Measurements from ENCODE around the gene MBNL1. TPM values are rescaled to one million over a fixed set of nuclear protein-coding genes. Genes with fewer than 3 reads are reported as not detected.

The MBNL1 gene
- total and polyA plus RNA-seq, 4 donors: 25.8 to 121 (median 71.9) TPM

DNA sequence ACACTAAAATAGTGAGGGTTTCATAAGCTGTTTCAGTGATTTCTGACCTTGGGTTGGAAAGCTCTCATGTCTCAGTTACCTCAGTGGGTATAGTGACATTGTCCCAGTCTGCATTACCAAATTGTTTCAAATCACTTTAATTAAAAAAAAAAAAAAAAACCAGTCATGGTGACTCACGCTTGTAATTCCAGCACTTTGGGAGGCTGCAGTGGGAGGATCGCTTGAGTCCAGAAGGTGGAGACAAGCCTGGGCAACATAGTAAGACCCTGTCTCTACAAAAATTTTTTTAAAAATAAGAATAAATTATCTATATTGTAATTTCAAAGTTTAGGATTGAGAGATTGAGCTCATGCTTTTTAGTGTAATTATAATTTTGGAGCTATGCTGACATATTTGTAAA, 78.0 kb downstream of the MBNL1 start:
- Histone ChIP-seq H3K36me3 (ENCODE audit: control insufficient read depth, insufficient read depth, low read length) (no peaks in the 10 kb centered on the region), H3K27me3 (ENCODE audit: control insufficient read depth, insufficient read depth, low read length) (no peaks in the 10 kb centered on the region), H3K4me3 (ENCODE audit: low read depth, low read length) (no peak overlapping the region), H3K4me1 (ENCODE audit: control insufficient read depth, insufficient read depth, low read length) (no peaks in the 10 kb centered on the region), H3K27ac (ENCODE audit: low read depth, low read length) (no peak overlapping the region), H3K9me3 (ENCODE audit: control insufficient read depth, insufficient read depth, low read length) (no peaks in the 10 kb centered on the region)
- WGBS (ENCODE audit: insufficient coverage): no CpG with 5 or more reads among the region's 2 CpGs
- no peak for DNase-seq (ENCODE audit: low read depth in 4 of 6, low spot score in 6 of 6)

DNA sequence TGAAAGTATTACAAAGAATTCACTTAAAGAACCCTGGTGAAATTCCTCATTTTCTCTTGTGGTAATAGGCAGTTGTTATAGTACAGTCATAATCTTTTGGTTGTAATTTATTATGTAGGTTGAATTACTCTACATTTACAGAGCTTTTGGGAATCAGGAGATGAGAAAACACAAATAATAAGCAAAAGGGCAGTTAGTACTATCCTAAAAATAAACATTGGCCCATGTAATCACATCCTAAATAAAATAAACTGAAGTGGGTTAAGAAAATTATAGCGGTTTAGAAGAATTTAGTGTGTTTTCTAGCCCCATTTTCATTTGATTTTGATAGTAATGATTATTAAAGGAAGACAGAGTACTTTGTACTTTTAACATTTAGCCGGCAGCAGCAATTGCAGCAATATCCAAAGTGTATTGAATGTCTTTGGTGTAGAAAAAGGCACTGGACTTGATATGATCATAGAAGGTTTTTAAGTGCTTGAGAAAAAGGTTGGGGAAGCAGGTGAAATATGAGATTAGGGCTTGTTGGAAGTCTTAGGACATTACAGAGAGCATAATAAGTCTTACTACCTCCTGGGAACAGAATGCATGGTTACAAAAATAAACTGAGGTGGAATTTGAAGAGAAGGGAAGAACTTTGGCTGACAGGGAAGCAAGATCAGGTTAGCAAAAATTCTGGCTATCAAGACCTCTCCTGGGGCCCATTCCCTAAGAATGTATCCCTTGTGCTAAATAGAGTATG, 79.9 kb downstream of the MBNL1 start:
- H3K27me3 ChIP-seq (ENCODE audit: control insufficient read depth, insufficient read depth, low read length): no peaks in the 10 kb centered on the region
- no peaks in the 10 kb centered on the region for H3K9me3 ChIP-seq (ENCODE audit: control insufficient read depth, insufficient read depth, low read length)
- no peak overlapping the region for H3K27ac ChIP-seq (ENCODE audit: low read depth, low read length)
- DNase-seq (ENCODE audit: low read depth in 4 of 6, low spot score in 6 of 6): no peak
- H3K4me1 ChIP-seq (ENCODE audit: control insufficient read depth, insufficient read depth, low read length): no peaks in the 10 kb centered on the region
- H3K36me3 ChIP-seq (ENCODE audit: control insufficient read depth, insufficient read depth, low read length): no peaks in the 10 kb centered on the region
- WGBS (ENCODE audit: insufficient coverage): 90% methylated on average over 1 of the region's 2 CpGs
- H3K4me3 ChIP-seq (ENCODE audit: low read depth, low read length): no peak overlapping the region

DNA sequence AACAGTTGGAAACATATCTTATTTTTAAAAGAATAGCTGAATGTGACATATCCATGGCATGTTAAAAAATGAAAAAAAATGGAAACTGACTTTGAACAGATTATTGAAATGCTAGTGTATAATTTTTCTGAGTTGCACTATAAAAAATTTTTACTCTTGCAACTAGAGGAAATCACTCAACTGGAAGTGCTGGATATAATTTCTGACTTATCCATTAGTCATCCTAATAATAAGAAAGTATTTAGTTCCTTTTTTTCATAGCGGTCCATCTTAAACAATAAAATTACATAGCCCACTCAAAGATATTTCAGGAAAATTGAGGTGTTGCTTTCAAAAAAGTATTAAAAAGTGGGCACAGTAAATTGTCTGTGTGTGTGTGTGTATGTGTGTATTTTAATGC, 80.7 kb downstream of the MBNL1 start:
- no peak for DNase-seq (ENCODE audit: low read depth in 4 of 6, low spot score in 6 of 6)
- Histone ChIP-seq H3K4me3 (ENCODE audit: low read depth, low read length) (no peak overlapping the region), H3K27me3 (ENCODE audit: control insufficient read depth, insufficient read depth, low read length) (no peaks in the 10 kb centered on the region), H3K27ac (ENCODE audit: low read depth, low read length) (no peak overlapping the region), H3K4me1 (ENCODE audit: control insufficient read depth, insufficient read depth, low read length) (no peaks in the 10 kb centered on the region), H3K9me3 (ENCODE audit: control insufficient read depth, insufficient read depth, low read length) (no peaks in the 10 kb centered on the region), H3K36me3 (ENCODE audit: control insufficient read depth, insufficient read depth, low read length) (no peaks in the 10 kb centered on the region)
- WGBS (ENCODE audit: insufficient coverage): no CpG with 5 or more reads among the region's 1 CpG

DNA sequence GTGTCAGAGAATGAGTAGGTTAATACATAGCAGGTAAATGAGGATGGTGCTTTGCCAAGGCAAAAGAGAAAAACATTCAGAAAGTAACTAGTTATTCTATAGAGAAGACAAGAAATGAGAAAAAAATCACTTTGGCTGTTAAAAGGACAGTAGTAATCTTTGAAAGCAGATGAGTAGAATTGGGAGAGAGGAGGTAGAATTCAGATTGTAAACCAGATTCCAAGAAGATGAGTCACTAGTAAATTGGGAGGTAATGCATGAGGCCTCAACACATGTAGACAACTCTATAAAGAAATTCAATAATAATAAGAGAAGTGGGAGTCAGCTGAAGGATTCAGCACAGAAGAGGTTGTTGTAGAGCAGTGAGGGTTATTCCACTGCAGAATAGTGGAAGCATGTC, 81.4 kb downstream of the MBNL1 start:
- no peaks in the 10 kb centered on the region for H3K36me3 ChIP-seq (ENCODE audit: control insufficient read depth, insufficient read depth, low read length)
- DNase-seq (ENCODE audit: low read depth in 4 of 6, low spot score in 6 of 6): no peak
- H3K4me1 ChIP-seq (ENCODE audit: control insufficient read depth, insufficient read depth, low read length): no peaks in the 10 kb centered on the region
- H3K27ac ChIP-seq (ENCODE audit: low read depth, low read length): no peak overlapping the region
- H3K27me3 ChIP-seq (ENCODE audit: control insufficient read depth, insufficient read depth, low read length): no peaks in the 10 kb centered on the region
- no peaks in the 10 kb centered on the region for H3K9me3 ChIP-seq (ENCODE audit: control insufficient read depth, insufficient read depth, low read length)
- no peak overlapping the region for H3K4me3 ChIP-seq (ENCODE audit: low read depth, low read length)

DNA sequence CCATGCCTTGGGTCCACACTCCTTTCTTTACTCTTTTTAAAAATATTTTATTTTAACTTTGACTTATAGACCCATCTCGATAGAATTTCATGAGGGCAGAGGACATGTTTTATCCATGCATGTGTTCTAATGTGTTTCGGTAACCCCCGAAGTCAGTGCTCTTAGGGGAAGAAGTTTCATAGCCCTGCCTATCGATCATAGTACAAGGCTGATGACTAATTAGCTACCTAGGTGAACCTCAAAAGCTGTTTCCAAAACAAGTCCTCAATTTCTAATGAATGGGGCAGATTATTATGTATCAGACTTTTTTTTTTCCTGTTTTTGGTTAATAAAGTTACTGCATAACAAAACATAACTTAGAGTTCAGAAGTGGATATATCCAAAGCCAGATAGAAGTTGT, 82.0 kb downstream of the MBNL1 start:
- no peak for DNase-seq (ENCODE audit: low read depth in 4 of 6, low spot score in 6 of 6)
- Histone ChIP-seq H3K36me3 (ENCODE audit: control insufficient read depth, insufficient read depth, low read length) (no peaks in the 10 kb centered on the region), H3K4me3 (ENCODE audit: low read depth, low read length) (no peak overlapping the region), H3K27ac (ENCODE audit: low read depth, low read length) (no peak overlapping the region), H3K4me1 (ENCODE audit: control insufficient read depth, insufficient read depth, low read length) (no peaks in the 10 kb centered on the region), H3K9me3 (ENCODE audit: control insufficient read depth, insufficient read depth, low read length) (no peaks in the 10 kb centered on the region), H3K27me3 (ENCODE audit: control insufficient read depth, insufficient read depth, low read length) (no peaks in the 10 kb centered on the region)
- 100% methylated on average over 2 of the region's 4 CpGs for WGBS (ENCODE audit: insufficient coverage)

DNA sequence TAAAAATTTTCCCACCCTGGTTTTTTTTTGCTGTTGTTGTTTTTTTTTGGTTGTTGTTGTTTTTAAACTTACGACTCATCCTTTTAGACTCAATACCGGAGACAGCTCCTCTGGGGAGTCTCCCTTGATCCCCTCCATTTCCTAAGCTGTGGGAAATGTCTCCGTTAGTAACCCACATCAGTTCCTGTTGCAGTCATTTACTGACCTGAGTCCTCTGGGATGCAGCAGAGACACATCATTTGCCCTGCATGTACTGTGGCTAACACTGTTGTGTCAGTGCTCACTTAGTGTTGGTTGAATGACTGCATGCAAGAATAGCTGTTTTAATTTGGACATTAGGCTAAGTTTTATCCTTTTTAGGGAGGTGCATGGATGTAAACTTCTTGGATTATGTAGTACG, 83.8 kb downstream of the MBNL1 start:
- Histone ChIP-seq H3K36me3 (ENCODE audit: control insufficient read depth, insufficient read depth, low read length) (no peaks in the 10 kb centered on the region), H3K4me3 (ENCODE audit: low read depth, low read length) (no peak overlapping the region), H3K27ac (ENCODE audit: low read depth, low read length) (no peak overlapping the region), H3K27me3 (ENCODE audit: control insufficient read depth, insufficient read depth, low read length) (no peaks in the 10 kb centered on the region), H3K9me3 (ENCODE audit: control insufficient read depth, insufficient read depth, low read length) (no peaks in the 10 kb centered on the region), H3K4me1 (ENCODE audit: control insufficient read depth, insufficient read depth, low read length) (no peaks in the 10 kb centered on the region)
- no peak for DNase-seq (ENCODE audit: low read depth in 4 of 6, low spot score in 6 of 6)
- 80% methylated on average over 1 of the region's 4 CpGs for WGBS (ENCODE audit: insufficient coverage)

DNA sequence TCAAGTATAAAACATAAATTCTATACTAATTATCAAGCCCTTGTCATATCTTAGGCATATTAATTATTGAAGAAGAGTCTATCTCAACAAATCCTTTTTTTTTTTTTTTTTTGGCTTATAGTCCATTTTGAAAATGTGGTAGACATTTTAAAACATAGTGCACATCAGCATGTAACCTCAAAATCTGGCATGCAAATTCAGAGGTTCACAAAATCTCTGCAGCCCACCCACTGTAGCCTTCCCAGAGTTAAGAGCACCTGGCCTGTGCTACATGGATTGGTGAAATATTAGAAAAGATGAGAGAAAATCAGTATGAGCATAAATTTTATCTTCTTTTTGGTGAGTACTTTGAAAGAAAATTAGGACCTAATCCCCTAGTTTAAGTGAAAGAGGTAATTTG, 84.8 kb downstream of the MBNL1 start:
- no peaks in the 10 kb centered on the region for H3K36me3 ChIP-seq (ENCODE audit: control insufficient read depth, insufficient read depth, low read length)
- H3K27me3 ChIP-seq (ENCODE audit: control insufficient read depth, insufficient read depth, low read length): no peaks in the 10 kb centered on the region
- DNase-seq (ENCODE audit: low read depth in 4 of 6, low spot score in 6 of 6): no peak
- no peaks in the 10 kb centered on the region for H3K9me3 ChIP-seq (ENCODE audit: control insufficient read depth, insufficient read depth, low read length)
- H3K4me3 ChIP-seq (ENCODE audit: low read depth, low read length): no peak overlapping the region
- no peak overlapping the region for H3K27ac ChIP-seq (ENCODE audit: low read depth, low read length)
- no peaks in the 10 kb centered on the region for H3K4me1 ChIP-seq (ENCODE audit: control insufficient read depth, insufficient read depth, low read length)

DNA sequence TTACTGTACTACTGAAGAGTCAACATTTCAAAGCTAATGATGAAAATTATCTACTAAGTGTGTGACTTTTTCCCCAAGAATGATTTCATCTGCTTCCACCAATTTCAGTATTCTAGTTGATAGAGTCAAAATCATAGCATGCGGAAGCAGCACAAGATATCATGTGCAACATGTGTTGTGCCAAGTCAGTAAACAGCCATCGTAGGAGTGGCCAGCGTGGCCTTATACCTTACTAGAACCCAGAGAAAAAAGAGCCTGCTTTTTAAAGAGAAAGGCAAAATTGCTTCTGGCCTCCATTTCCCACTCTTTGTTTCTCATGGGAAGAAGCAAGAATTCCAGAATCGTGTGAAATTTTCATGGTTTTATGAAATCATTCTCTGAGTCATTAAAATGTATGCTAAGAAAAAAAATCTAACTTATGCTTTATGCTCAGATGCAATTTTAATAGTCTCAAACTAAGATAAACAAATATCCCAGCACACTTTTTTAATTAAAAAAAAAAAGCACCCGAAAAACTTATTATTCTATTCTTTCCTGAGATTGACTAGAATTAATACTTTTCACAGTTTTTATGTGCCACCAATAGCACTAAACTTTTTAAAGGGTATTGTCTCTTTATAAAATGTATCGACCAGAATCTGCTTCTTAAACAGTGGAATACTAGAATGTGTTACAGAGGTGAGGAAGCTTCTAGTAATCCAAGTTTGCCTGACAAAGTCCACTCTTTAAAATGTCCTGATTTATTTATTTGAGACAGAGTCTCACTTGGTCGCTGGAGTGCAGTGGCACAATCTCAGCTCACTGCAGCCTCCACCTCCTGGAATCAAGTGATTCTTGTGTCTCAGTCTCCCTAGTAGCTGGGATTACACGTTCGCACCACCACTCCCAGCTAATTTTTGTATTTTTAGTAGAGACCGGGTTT, 87.3 kb downstream of the MBNL1 start:
- no peaks in the 10 kb centered on the region for H3K4me1 ChIP-seq (ENCODE audit: control insufficient read depth, insufficient read depth, low read length)
- H3K36me3 ChIP-seq (ENCODE audit: control insufficient read depth, insufficient read depth, low read length): no peaks in the 10 kb centered on the region
- no peak overlapping the region for H3K27ac ChIP-seq (ENCODE audit: low read depth, low read length)
- H3K27me3 ChIP-seq (ENCODE audit: control insufficient read depth, insufficient read depth, low read length): no peaks in the 10 kb centered on the region
- no peak for DNase-seq (ENCODE audit: low read depth in 4 of 6, low spot score in 6 of 6)
- H3K9me3 ChIP-seq (ENCODE audit: control insufficient read depth, insufficient read depth, low read length): no peaks in the 10 kb centered on the region
- WGBS (ENCODE audit: insufficient coverage): 93% methylated on average over 4 of the region's 10 CpGs
- no peak overlapping the region for H3K4me3 ChIP-seq (ENCODE audit: low read depth, low read length)

DNA sequence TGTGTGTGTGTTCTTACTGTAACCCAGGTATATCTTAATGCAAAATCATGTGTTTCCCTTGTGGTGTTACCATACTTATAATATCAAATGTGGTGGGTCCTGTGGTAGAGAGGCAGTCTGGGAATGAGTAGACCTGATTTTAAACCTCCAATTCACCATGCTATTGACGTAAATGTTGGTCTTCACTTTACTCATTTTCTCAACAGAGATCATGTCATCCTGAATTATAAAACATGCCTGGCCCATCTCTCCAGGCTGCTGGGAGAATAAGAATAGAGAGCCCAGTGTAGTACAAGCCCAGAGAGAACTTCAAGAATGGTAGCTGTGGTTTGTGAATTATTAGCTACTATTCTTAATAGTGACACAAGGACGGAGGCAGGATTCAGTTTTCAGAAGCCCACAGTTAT, 88.1 kb downstream of the MBNL1 start:
- Histone ChIP-seq H3K27ac (ENCODE audit: low read depth, low read length) (no peak overlapping the region), H3K36me3 (ENCODE audit: control insufficient read depth, insufficient read depth, low read length) (no peaks in the 10 kb centered on the region), H3K4me3 (ENCODE audit: low read depth, low read length) (no peak overlapping the region), H3K9me3 (ENCODE audit: control insufficient read depth, insufficient read depth, low read length) (no peaks in the 10 kb centered on the region), H3K27me3 (ENCODE audit: control insufficient read depth, insufficient read depth, low read length) (no peaks in the 10 kb centered on the region), H3K4me1 (ENCODE audit: control insufficient read depth, insufficient read depth, low read length) (no peaks in the 10 kb centered on the region)
- 60% methylated on average over 1 of the region's 2 CpGs for WGBS (ENCODE audit: insufficient coverage)
- no peak for DNase-seq (ENCODE audit: low read depth in 4 of 6, low spot score in 6 of 6)

DNA sequence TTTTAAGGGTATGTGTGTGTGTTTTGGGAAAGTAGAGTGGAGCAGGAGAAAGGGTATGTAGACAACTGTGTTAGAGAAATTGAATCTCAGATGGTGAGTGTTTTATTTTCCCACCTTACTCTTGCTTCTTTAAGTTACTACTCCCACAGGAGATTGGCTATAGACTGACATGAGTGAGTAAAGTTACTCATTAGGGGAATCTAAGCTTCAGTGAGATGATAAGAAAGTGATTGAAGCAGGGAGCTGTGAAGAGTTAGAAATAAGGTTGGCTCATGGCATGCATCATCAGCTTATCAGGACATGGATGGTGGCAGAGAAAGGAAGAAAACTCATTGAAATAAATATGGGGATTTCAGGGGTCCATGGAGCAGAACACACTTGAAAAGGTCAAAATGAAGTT, 88.9 kb downstream of the MBNL1 start:
- no peaks in the 10 kb centered on the region for H3K27me3 ChIP-seq (ENCODE audit: control insufficient read depth, insufficient read depth, low read length)
- H3K36me3 ChIP-seq (ENCODE audit: control insufficient read depth, insufficient read depth, low read length): no peaks in the 10 kb centered on the region
- no peak for DNase-seq (ENCODE audit: low read depth in 4 of 6, low spot score in 6 of 6)
- peaks cover 3% of the 10 kb centered on the region for H3K4me1 ChIP-seq (ENCODE audit: control insufficient read depth, insufficient read depth, low read length)
- H3K27ac ChIP-seq (ENCODE audit: low read depth, low read length): no peak overlapping the region
- H3K4me3 ChIP-seq (ENCODE audit: low read depth, low read length): no peak overlapping the region
- no peaks in the 10 kb centered on the region for H3K9me3 ChIP-seq (ENCODE audit: control insufficient read depth, insufficient read depth, low read length)

Measured in spinal cord (tissue), 10 donors.